Mammary epithelial cell (primary cell): ENCODE results near the gene GALM.

Source experiments
- EZH2 ChIP-seq: IDR thresholded peaks from 2 replicates; pipeline ENCODE4 v1.6.1; 2012; ENCODE audit warnings: low read length, inconsistent platforms, borderline replicate concordance
- TF ChIP-seq, protein P1 (sequence below), 2 donors: IDR thresholded peaks in 1 of 2; conservative IDR thresholded peaks in 1 of 2; 2 replicates each; pipeline ENCODE4 v1.5.1; 2011 to 2012; ENCODE audit warnings: inconsistent platforms in 2 of 2, low read length in 2 of 2, mild to moderate bottlenecking in 2 of 2, control low read depth in 1 of 2, low read depth in 1 of 2; ENCODE audit not compliant: insufficient read depth in 1 of 2; ENCODE audit errors: extremely low read depth in 1 of 2

DNA sequence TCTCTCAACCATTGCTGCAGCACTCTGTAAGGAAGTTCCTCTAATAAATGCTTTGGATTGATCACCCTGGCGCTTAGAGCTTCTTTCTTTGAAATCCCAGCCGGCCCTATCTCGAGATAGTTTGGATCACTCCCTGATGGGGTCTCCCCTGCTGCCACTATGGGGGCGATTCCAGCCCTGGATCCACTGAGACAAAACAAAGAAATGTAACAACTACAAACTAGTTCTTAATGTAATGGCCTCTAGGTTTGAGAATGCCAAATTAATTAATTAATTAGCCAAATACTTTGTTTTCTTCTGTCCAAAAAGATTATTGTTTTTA is 70.0 kb downstream of the GALM start:
- TF ChIP-seq, protein P1, sequence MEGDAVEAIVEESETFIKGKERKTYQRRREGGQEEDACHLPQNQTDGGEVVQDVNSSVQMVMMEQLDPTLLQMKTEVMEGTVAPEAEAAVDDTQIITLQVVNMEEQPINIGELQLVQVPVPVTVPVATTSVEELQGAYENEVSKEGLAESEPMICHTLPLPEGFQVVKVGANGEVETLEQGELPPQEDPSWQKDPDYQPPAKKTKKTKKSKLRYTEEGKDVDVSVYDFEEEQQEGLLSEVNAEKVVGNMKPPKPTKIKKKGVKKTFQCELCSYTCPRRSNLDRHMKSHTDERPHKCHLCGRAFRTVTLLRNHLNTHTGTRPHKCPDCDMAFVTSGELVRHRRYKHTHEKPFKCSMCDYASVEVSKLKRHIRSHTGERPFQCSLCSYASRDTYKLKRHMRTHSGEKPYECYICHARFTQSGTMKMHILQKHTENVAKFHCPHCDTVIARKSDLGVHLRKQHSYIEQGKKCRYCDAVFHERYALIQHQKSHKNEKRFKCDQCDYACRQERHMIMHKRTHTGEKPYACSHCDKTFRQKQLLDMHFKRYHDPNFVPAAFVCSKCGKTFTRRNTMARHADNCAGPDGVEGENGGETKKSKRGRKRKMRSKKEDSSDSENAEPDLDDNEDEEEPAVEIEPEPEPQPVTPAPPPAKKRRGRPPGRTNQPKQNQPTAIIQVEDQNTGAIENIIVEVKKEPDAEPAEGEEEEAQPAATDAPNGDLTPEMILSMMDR (conservative IDR thresholded peaks at IDR 0.05 in 1 of 2, IDR thresholded peaks at IDR 0.05 in 1 of 2; ENCODE audit: extremely low read depth in 1 of 2, insufficient read depth in 1 of 2, low read depth in 1 of 2, low read length in 2 of 2): no peak
- no peak for TF ChIP-seq EZH2
